K562 (cell line): ENCODE data around the gene OSBPL10. TPM values are rescaled to one million over a fixed set of nuclear protein-coding genes. Genes with fewer than 3 reads are reported as not detected.

Experiments
- ATAC-seq: fragments of 200-7000 bp; cut with Tn5 transposase; 3 replicates; pipeline ENCODE4 v1.9.1; 2020; ENCODE audit warnings: moderate library complexity
- BruUV-seq: library from RNA; stranded (reverse); fragments of 400-500 nt; replicated peaks from 2 replicates; lab custom pipeline; 2021; lab: Mats Ljungman, UMichigan
- CTCF ChIA-PET: fragments of 300-600 bp; formaldehyde crosslinking; extraction: SDS; loops from one replicate; lab custom pipeline; 2021; ENCODE audit warnings: low intra/inter-chr PET ratio; lab: Yijun Ruan, JAX
- POLR2A ChIA-PET: fragments of 300-600, 350-650 bp; sonication (Branson Sonifier 250); formaldehyde crosslinking; extraction: SDS; loops from one replicate; lab custom pipeline; 2021; ENCODE audit warnings: antibody characterized with exemption, inconsistent platforms; lab: Yijun Ruan, JAX
- DNase-seq, 4 experiments: peaks; one replicate each; pipeline versions ENCODE4 v3.0.0 to v3.0.0-alpha.2; 2011 to 2018; ENCODE audit warnings: low spot score in 3 of 4, mixed read lengths in 3 of 4; ENCODE audit errors: extremely low read depth in 1 of 4
- FAIRE-seq: peaks from 2 replicates; lab custom pipeline; 2011; peaks lifted over from hg19 to GRCh38; lab: Jason Lieb, UNC
- H2AFZ ChIP-seq: 2 replicates; pipeline ENCODE4 v1.6.0; 2011; ENCODE audit warnings: low read depth, low read length, control low read depth, inconsistent platforms
- H3K27ac ChIP-seq: fragments of 200-600 bp; 3 replicates; pipeline ENCODE4 v1.8.0; 2011; ENCODE audit warnings: low read depth, mild to moderate bottlenecking, control low read depth, inconsistent platforms, low read length, moderate library complexity, mixed read lengths; ENCODE audit errors: extremely low read depth
- H3K27me3 ChIP-seq, 2 experiments: fragments of 300-600 bp in 1 of 2; 2 replicates in 1 of 2; 3 replicates in 1 of 2; pipeline versions ENCODE4 v1.6.0 to v1.8.0; 2011; ENCODE audit warnings: inconsistent platforms in 2 of 2, low read length in 2 of 2, mild to moderate bottlenecking in 1 of 2, mixed read lengths in 1 of 2, moderate library complexity in 1 of 2; ENCODE audit not compliant: control insufficient read depth in 2 of 2, insufficient read depth in 2 of 2
- H3K36me3 ChIP-seq: fragments of 300-600 bp; 3 replicates; pipeline ENCODE4 v1.8.0; 2011; ENCODE audit warnings: mild to moderate bottlenecking, low read length, inconsistent platforms; ENCODE audit not compliant: control insufficient read depth, insufficient read depth
- H3K4me1 ChIP-seq, 2 experiments: fragments of 200-600 bp in 1 of 2; replicated peaks in 1 of 2; 2 replicates in 1 of 2; 3 replicates in 1 of 2; pipeline versions ENCODE4 v1.5.1 to v1.8.0; 2011; ENCODE audit warnings: inconsistent platforms in 2 of 2, low read length in 2 of 2, mild to moderate bottlenecking in 1 of 2, mixed read lengths in 1 of 2, moderate library complexity in 1 of 2; ENCODE audit not compliant: control insufficient read depth in 2 of 2, insufficient read depth in 2 of 2
- H3K4me2 ChIP-seq: 2 replicates; pipeline ENCODE4 v1.6.1; 2011; ENCODE audit warnings: low read length, control low read depth, inconsistent platforms, mixed read lengths; ENCODE audit not compliant: insufficient read depth
- H3K4me3 ChIP-seq: fragments of 200-600 bp; sonication (generic), shearing (Covaris generic); 2 replicates; pipeline ENCODE4 v1.5.1; 2016; ENCODE audit warnings: control low read depth, inconsistent platforms
- H3K79me2 ChIP-seq: fragments of 200-600 bp; 3 replicates; pipeline ENCODE4 v1.8.0; 2011; ENCODE audit warnings: low read length, inconsistent platforms; ENCODE audit not compliant: control insufficient read depth, insufficient read depth
- H3K9ac ChIP-seq, 2 experiments: 2 replicates each; pipeline versions ENCODE4 v1.6.0 to v1.6.1; 2011; ENCODE audit warnings: low read depth in 2 of 2, low read length in 2 of 2, control low read depth in 1 of 2, inconsistent platforms in 1 of 2, mild to moderate bottlenecking in 1 of 2, mixed read lengths in 1 of 2; ENCODE audit not compliant: insufficient read depth in 1 of 2
- H3K9me1 ChIP-seq: one replicate; pipeline ENCODE4 v1.6.0; 2011; ENCODE audit warnings: inconsistent platforms, mild to moderate bottlenecking, low read length, moderate library complexity; ENCODE audit not compliant: control insufficient read depth, insufficient read depth
- H3K9me3 ChIP-seq: replicated peaks from 2 replicates; pipeline ENCODE4 v1.5.1; 2011; ENCODE audit warnings: low read depth, low read length, inconsistent platforms; ENCODE audit not compliant: control insufficient read depth, insufficient read depth
- H4K20me1 ChIP-seq: replicated peaks from 2 replicates; pipeline ENCODE4 v1.6.1; 2011; ENCODE audit warnings: low read length, inconsistent platforms, mixed read lengths; ENCODE audit not compliant: control insufficient read depth, insufficient read depth
- ARID4B ChIP-seq: sonication (generic); formaldehyde crosslinking; IDR thresholded peaks from 2 replicates; pipeline ENCODE4 v1.8.0; 2022; ENCODE audit warnings: mild to moderate bottlenecking, missing genetic modification reagents
- BCLAF1 ChIP-seq, 2 experiments: fragments of 450-650 bp in 1 of 2; IDR thresholded peaks; 2 replicates each; pipeline ENCODE4 v1.6.1; 2011 to 2017; ENCODE audit warnings: low read depth in 2 of 2, antibody characterized with exemption in 1 of 2, borderline replicate concordance in 1 of 2, low read length in 1 of 2, mild to moderate bottlenecking in 1 of 2, mixed read lengths in 1 of 2; ENCODE audit not compliant: control insufficient read depth in 1 of 2
- ELF1 ChIP-seq: fragments of 200-800 bp; sonication (Bioruptor generic); IDR thresholded peaks from 2 replicates; pipeline ENCODE4 v1.6.1; 2016; ENCODE audit warnings: missing genetic modification characterization, missing compliant biosample characterization
- GTF2F1 ChIP-seq: IDR thresholded peaks from 2 replicates; pipeline ENCODE4 v1.6.1; 2011; ENCODE audit warnings: low read depth, low read length, improper control_type of control experiment
- PRPF4 ChIP-seq: fragments of 200-400 bp; formaldehyde crosslinking; IDR thresholded peaks from one replicate; pipeline ENCODE4 v1.6.1; 2017; ENCODE audit warnings: low read length, low read depth, mild to moderate bottlenecking; ENCODE audit not compliant: insufficient read depth, poor library complexity, severe bottlenecking
- RHOXF2B ChIP-seq: fragments of 250-450 bp; sonication (Bioruptor Pico); conservative IDR thresholded peaks from 2 replicates; pipeline ENCODE4 v1.5.1; 2021
- ZNF282 ChIP-seq: sonication (generic); formaldehyde crosslinking; IDR thresholded peaks from 2 replicates; pipeline ENCODE4 v1.8.1; 2023; ENCODE audit warnings: missing genetic modification reagents
- ZNF311 ChIP-seq: fragments of 250-450 bp; sonication (Bioruptor Pico); IDR thresholded peaks from 2 replicates; pipeline ENCODE4 v1.4.0; 2020; ENCODE audit warnings: mild to moderate bottlenecking, moderate library complexity
- ZNF830 ChIP-seq: fragments of 250-450 bp; sonication (Bioruptor Pico); IDR thresholded peaks from 2 replicates; pipeline ENCODE4 v1.5.0; 2021; ENCODE audit warnings: mild to moderate bottlenecking
- WGBS: fragments of 100-300 bp; shearing (Covaris generic); methylation state at CpG from one replicate; pipeline ENCODE4 v1.1.6; 2016; ENCODE audit warnings: low coverage, mixed read lengths; ENCODE audit not compliant: insufficient coverage; ENCODE audit errors: missing lambda C conversion rate; 5-methylcytosine and 5-hydroxymethylcytosine counted together
- in situ Hi-C: fragments of 300-500 bp; cut with MboI; formaldehyde crosslinking; loops from 4 replicates; pipeline ENCODE4 v1.15.0; 2018; ENCODE audit warnings: inconsistent platforms, mixed read lengths
- intact Hi-C: fragments of 100-400 bp; cut with micrococcal nuclease; formaldehyde crosslinking; loops from 2 replicates; pipeline ENCODE4 v1.14.2; 2022
- polyA plus RNA-seq, 8 experiments: library from polyadenylated mRNA; depleted of rRNA in 4 of 8; stranded (reverse) in 5 of 8; unstranded in 3 of 8; fragments of >200 nt; fragmentation: Nextera tagmentation in 2 of 8; fragmentation: Illumina TruSeq in 1 of 8; extraction: Ambion mirVana in 2 of 8; extraction: Trizol in 1 of 8; gene quantifications; 2 replicates each; pipeline versions ENCODE4 v1.2.1 to v1.2.3, GENCODE V29; 2011 to 2014; ENCODE audit warnings: inconsistent platforms in 1 of 8, missing spikeins in 1 of 8
- total RNA-seq, 7 experiments: library from RNA; depleted of rRNA in 6 of 7; stranded (reverse); fragments of >200 nt in 6 of 7; fragmentation: Illumina TruSeq in 2 of 7; extraction: Trizol in 2 of 7; gene quantifications; 2 replicates each; pipeline versions ENCODE4 v1.2.1 to v1.2.3, GENCODE V29; 2011 to 2021; ENCODE audit warnings: low replicate concordance in 1 of 7
- TF ChIP-seq, protein P1 (sequence below): IDR thresholded peaks from 2 replicates; pipeline ENCODE4 v1.6.1; 2014; ENCODE audit warnings: antibody characterized with exemption

OSBPL10 gene
- total and polyA plus RNA-seq, 9 of the 15 experiments (the other 6 are each of a cell fraction or from before 2014, with no cell fraction given): 0.03 to 0.19 (median 0.14) TPM; not detected in 2

DNA sequence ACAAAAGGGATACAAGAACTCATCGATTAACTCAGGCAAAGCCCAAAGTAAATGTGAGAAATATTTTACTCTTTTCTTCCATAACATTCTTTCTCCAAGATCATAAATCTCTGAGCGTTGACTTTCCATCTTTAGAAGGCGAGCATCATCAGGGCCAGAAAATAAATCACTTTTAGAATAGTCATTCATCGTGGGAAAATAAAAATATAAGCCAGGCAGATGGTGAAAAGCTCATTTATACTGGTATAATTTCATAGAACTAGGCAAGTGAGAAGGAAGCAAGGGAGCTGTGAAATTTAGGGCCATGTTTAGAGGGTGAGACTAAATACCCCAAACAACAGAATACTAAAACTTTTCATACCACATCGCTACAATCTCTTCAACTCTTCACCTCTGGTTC lies 257.4 kb downstream of the OSBPL10 start (continued):
- TF ChIP-seq BCLAF1 (IDR thresholded peaks at IDR 0.05; ENCODE audit: borderline replicate concordance in 1 of 2, control insufficient read depth in 1 of 2, low read depth in 2 of 2, low read length in 1 of 2) (no peak), ZNF311 (CRISPR knock-in tag) (no peak), RHOXF2B (CRISPR knock-in tag) (no peak)

GRCh38 chr3:31721676-31722075 lies 259.4 kb downstream of the OSBPL10 start:
- Histone ChIP-seq H3K4me2 (no peak overlapping the region), H3K4me1 (no peaks in the 10 kb centered on the region), H3K9me3 (no peaks in the 10 kb centered on the region), H3K9ac (no peak overlapping the region), H3K4me3 (no peak overlapping the region), H2AFZ (no peak overlapping the region), H3K36me3 (no peaks in the 10 kb centered on the region), H4K20me1 (no peaks in the 10 kb centered on the region), H3K79me2 (no peaks in the 10 kb centered on the region), H3K27me3 (peaks cover 0 to 3% of the 10 kb centered on the region in 2 experiments; a peak in 3 of 5 replicates), H3K27ac (no peak overlapping the region), H3K9me1 (no peaks in the 10 kb centered on the region)
- ATAC-seq: no peak
- ChIA-PET POLR2A (no interaction called here), CTCF (no interaction called here)
- BruUV-seq: no TSS peak
- no peak for FAIRE-seq
- intact Hi-C loops (loop anchor here (10.0 kb wide), 1 partner anchor 263 kb away; the partner anchor contains the start of genes OSBPL10 and ZNF860), in situ Hi-C loops (no loop called here)
- DNase-seq: no peak
- WGBS: 0% methylated on average over 3 of the region's 3 CpGs
- no peak for TF ChIP-seq ELF1
- TF ChIP-seq ZNF830 (CRISPR knock-in tag): no peak
- no peak for TF ChIP-seq PRPF4
- no peak for TF ChIP-seq ARID4B (CRISPR knock-in tag)
- TF ChIP-seq, protein P1, sequence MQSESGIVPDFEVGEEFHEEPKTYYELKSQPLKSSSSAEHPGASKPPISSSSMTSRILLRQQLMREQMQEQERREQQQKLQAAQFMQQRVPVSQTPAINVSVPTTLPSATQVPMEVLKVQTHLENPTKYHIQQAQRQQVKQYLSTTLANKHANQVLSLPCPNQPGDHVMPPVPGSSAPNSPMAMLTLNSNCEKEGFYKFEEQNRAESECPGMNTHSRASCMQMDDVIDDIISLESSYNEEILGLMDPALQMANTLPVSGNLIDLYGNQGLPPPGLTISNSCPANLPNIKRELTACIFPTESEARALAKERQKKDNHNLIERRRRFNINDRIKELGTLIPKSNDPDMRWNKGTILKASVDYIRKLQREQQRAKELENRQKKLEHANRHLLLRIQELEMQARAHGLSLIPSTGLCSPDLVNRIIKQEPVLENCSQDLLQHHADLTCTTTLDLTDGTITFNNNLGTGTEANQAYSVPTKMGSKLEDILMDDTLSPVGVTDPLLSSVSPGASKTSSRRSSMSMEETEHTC: no peak
- TF ChIP-seq ZNF282: no peak
- no peak for TF ChIP-seq GTF2F1
